ENCODE measurements around the gene GRPEL2.
A peak's percentile ranks its signal among the peaks of the same experiment; 100 is the strongest.

Gene GRPEL2

DNA sequence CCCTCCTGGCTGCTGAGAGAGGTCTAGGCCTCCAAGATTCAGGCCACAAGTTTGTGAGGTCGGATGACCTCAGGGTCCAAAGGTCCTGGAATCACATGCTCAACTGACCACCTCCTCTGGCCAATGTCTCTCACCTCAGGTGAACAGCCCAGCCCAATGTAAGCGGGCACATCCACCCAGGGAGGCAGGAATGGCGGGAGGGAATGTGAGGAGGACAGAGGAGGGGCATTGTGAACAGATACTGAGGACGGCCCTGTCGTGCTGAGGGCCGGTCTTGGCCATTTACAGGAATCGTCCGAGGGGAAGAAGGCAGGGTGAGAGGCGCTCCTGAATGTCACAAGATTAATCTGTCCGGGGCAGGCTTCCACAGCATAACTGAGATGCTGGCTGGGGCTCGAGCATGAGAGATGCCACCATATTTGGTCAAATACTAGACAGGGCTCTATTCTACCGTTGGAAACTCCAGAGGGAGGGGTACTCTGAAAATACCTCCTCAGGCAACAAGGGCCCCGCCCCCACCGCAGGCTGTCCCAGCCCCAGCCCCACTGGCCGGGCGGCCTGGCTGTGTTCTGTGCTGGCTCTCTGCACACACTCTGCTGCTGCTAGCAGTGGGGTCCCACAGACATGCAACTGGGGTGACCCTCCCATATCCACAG is 35.3 kb downstream of the GRPEL2 start:
- no peak overlapping the region for H3K4me3 ChIP-seq (IDR thresholded peaks at IDR 0.05; ENCODE audit: insufficient read depth, low read depth, low read length)

DNA sequence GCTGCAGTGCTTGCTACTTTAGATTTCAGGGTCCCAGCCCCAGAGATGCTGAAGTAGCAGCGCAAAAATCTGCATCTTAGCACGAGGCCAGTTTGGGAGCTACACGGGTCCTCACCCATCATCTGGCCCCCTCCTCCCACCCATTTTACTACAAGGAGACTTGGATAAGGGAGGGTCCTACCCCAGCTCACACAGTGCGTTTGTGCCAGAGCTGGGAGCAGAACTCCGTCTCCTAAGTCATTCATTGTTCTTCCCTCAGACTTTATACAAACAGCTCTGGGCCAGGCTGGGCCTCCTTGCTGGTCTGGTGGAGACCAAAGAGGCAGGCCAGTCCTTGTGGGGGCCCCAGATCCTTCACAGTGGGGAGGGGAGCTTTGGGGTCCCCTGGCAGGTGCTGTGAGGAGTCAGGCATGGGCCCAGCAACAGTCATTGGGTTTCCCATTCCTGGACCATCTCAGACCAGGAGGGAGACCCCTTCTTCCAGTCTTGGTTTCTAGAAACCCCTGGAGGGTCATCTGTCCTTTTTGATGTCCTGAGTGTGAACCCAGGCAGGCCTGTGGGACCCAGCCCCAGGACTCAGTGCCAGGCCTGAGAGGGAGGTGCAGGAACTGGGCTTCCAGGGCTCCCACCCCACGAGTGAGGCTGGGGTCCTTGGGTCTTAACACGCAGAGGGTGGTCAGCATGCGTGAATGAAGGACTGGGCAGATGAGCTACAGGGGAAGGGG is 36.1 kb downstream of the GRPEL2 start:
- Histone ChIP-seq H2AFZ (ENCODE audit: low read depth) (peak overlapping the region; percentile 47; the same call in 1 of the 2 replicates), H3K4me2 (no peak overlapping the region), H3K27ac (no peak overlapping the region), H3K36me3 (ENCODE audit: insufficient read depth) (no peaks in the 10 kb centered on the region), H4K20me1 (ENCODE audit: insufficient read depth) (no peaks in the 10 kb centered on the region), H3K4me3 (IDR thresholded peaks at IDR 0.05; ENCODE audit: insufficient read depth, low read depth, low read length) (no peak overlapping the region), H3K4me1 (ENCODE audit: low read depth, poor library complexity, severe bottlenecking) (no peaks in the 10 kb centered on the region), H3K9ac (no peak overlapping the region), H3K27me3 (ENCODE audit: insufficient read depth, low read depth) (no peaks in the 10 kb centered on the region), H3K79me2 (ENCODE audit: insufficient read depth, low read depth) (no peaks in the 10 kb centered on the region)
- TF ChIP-seq, protein P1, sequence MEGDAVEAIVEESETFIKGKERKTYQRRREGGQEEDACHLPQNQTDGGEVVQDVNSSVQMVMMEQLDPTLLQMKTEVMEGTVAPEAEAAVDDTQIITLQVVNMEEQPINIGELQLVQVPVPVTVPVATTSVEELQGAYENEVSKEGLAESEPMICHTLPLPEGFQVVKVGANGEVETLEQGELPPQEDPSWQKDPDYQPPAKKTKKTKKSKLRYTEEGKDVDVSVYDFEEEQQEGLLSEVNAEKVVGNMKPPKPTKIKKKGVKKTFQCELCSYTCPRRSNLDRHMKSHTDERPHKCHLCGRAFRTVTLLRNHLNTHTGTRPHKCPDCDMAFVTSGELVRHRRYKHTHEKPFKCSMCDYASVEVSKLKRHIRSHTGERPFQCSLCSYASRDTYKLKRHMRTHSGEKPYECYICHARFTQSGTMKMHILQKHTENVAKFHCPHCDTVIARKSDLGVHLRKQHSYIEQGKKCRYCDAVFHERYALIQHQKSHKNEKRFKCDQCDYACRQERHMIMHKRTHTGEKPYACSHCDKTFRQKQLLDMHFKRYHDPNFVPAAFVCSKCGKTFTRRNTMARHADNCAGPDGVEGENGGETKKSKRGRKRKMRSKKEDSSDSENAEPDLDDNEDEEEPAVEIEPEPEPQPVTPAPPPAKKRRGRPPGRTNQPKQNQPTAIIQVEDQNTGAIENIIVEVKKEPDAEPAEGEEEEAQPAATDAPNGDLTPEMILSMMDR (conservative IDR thresholded peaks at IDR 0.05; ENCODE audit: low read depth, low read length), result no peak; the same call in 1 of the 2 replicates

More for the DNA sequence above, 35.3 kb downstream of the GRPEL2 start:
- H4K20me1 ChIP-seq (ENCODE audit: insufficient read depth), result no peaks in the 10 kb centered on the region
- H3K27ac ChIP-seq, result no peak overlapping the region
- no peak overlapping the region for H3K9ac ChIP-seq
- TF ChIP-seq, protein P1 (conservative IDR thresholded peaks at IDR 0.05; ENCODE audit: low read depth, low read length), result no peak
- H3K36me3 ChIP-seq (ENCODE audit: insufficient read depth), result no peaks in the 10 kb centered on the region
- no peak overlapping the region for H2AFZ ChIP-seq (ENCODE audit: low read depth)
- no peak overlapping the region for H3K4me2 ChIP-seq
- H3K27me3 ChIP-seq (ENCODE audit: insufficient read depth, low read depth), result no peaks in the 10 kb centered on the region
- no peaks in the 10 kb centered on the region for H3K4me1 ChIP-seq (ENCODE audit: low read depth, poor library complexity, severe bottlenecking)
- H3K79me2 ChIP-seq (ENCODE audit: insufficient read depth, low read depth), result no peaks in the 10 kb centered on the region

DNA sequence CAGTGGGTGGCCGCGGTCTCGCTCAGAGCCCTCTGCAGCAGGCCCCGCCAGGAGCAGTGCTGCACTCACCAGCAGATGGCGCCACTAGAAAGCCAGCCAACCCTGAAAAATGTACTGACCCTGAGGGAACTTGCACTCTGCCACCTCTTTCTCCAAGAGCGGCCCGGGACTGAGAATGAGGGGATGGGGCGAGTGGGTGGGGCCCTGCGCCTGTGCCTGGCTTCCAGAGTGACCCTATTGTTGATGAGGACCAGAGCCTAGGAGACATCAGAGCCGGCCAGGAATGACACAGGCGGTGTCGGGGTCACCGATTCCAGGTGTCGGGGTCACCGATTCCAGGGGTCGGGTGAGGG is 36.7 kb downstream of the GRPEL2 start:
- Histone ChIP-seq H3K27me3 (ENCODE audit: insufficient read depth, low read depth) (no peaks in the 10 kb centered on the region), H3K4me2 (no peak overlapping the region), H3K27ac (no peak overlapping the region), H3K4me3 (IDR thresholded peaks at IDR 0.05; ENCODE audit: insufficient read depth, low read depth, low read length) (no peak overlapping the region), H2AFZ (ENCODE audit: low read depth) (peak overlapping the region; percentile 47; the same call in 1 of the 2 replicates), H3K9ac (no peak overlapping the region), H4K20me1 (ENCODE audit: insufficient read depth) (no peaks in the 10 kb centered on the region), H3K4me1 (ENCODE audit: low read depth, poor library complexity, severe bottlenecking) (no peaks in the 10 kb centered on the region), H3K79me2 (ENCODE audit: insufficient read depth, low read depth) (no peaks in the 10 kb centered on the region), H3K36me3 (ENCODE audit: insufficient read depth) (no peaks in the 10 kb centered on the region)
- TF ChIP-seq, protein P1 (conservative IDR thresholded peaks at IDR 0.05; ENCODE audit: low read depth, low read length), result peak; percentile 72; the same call in 1 of the 2 replicates

DNA sequence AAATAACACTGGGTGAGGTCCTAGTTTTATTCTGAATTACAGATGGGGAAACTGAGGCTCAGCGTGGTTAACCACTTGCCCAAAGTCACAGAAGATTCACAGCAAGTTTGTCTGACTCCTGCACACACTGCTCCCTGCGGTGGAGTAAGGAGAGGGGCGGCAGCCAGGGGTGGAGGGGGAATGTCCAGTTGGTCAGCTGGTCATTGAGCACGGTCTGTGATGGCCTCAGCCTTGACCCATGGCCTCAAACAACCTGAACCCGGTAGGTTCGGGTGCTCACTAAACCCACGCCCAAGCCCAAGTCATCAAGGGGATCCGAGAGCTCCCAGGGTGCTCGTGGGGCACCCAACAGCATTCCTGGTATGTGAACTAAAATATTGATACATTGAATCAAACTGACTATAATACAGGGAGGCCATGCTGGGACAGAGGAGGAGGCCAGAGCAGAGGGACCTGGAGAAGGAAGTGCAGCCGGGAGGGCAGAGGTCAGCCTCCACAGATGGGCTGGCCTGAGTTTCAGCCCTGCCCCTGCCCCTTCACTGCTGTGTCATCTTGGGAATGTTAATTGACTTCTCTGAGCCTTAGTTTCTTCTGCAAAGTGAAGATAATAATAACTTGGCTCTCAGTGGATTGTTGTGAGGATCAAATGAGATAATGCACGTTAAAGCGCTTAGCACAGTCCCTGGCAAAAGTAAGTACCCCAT is 37.4 kb downstream of the GRPEL2 start:
- Histone ChIP-seq H3K27me3 (ENCODE audit: insufficient read depth, low read depth) (no peaks in the 10 kb centered on the region), H2AFZ (ENCODE audit: low read depth) (no peak overlapping the region), H3K79me2 (ENCODE audit: insufficient read depth, low read depth) (no peaks in the 10 kb centered on the region), H3K27ac (no peak overlapping the region), H3K4me3 (IDR thresholded peaks at IDR 0.05; ENCODE audit: insufficient read depth, low read depth, low read length) (no peak overlapping the region), H3K9ac (no peak overlapping the region), H3K4me2 (no peak overlapping the region), H3K4me1 (ENCODE audit: low read depth, poor library complexity, severe bottlenecking) (no peaks in the 10 kb centered on the region), H3K36me3 (ENCODE audit: insufficient read depth) (no peaks in the 10 kb centered on the region), H4K20me1 (ENCODE audit: insufficient read depth) (no peaks in the 10 kb centered on the region)
- TF ChIP-seq, protein P1 (conservative IDR thresholded peaks at IDR 0.05; ENCODE audit: low read depth, low read length), result no peak
